Tibial artery (tissue), 4 donors: ENCODE results near the gene VAV2.
"Not testable (repeated sequence)": the region's sequence is repeated elsewhere in the genome, so short reads cannot be mapped to it uniquely, and the experiment has no call there.

ENCODE experiments used
- DNase-seq, 2 donors: peaks; one replicate each; pipeline ENCODE4 v3.0.0-alpha.2; 2019
- H3K27ac ChIP-seq, 2 donors: fragments of 200-600 bp; sonication (generic) in 1 of 2; 1 replicate in 1 of 2; 2 replicates in 1 of 2; pipeline ENCODE4 v1.5.1; 2018 to 2019; ENCODE audit warnings: mild to moderate bottlenecking in 1 of 2
- H3K27me3 ChIP-seq, 2 donors: fragments of 200-600 bp; sonication (generic) in 1 of 2; one replicate each; pipeline versions ENCODE4 v1.5.1 to v1.6.0; 2016 to 2019
- H3K36me3 ChIP-seq, 3 donors: fragments of 200-600 bp; sonication (generic) in 2 of 3; one replicate each; pipeline ENCODE4 v1.5.1; 2016 to 2019; ENCODE audit warnings: mild to moderate bottlenecking in 2 of 3
- H3K4me1 ChIP-seq, 4 donors: fragments of 200-600 bp; sonication (generic) in 2 of 4; 1 replicate in 3 of 4; 2 replicates in 1 of 4; pipeline ENCODE4 v1.5.1; 2016 to 2019
- H3K4me3 ChIP-seq, 2 donors: fragments of 200-600 bp; sonication (generic) in 1 of 2; 1 replicate in 1 of 2; 2 replicates in 1 of 2; pipeline ENCODE4 v1.5.1; 2018 to 2019; ENCODE audit warnings: mild to moderate bottlenecking in 2 of 2
- H3K9me3 ChIP-seq, 3 donors: fragments of 200-600 bp; sonication (generic) in 1 of 3; one replicate each; pipeline ENCODE4 v1.5.1; 2016 to 2019
- intact Hi-C: fragments of 100-400 bp; cut with DNase I; formaldehyde crosslinking; loops from one replicate; pipeline ENCODE4 v1.15.0; 2023; ENCODE audit warnings: low total_unique reads
- TF ChIP-seq, protein P1 (sequence below), 2 experiments: fragments of 200-600 bp in 1 of 2; fragments of 450-650 bp in 1 of 2; IDR thresholded peaks; one replicate each; pipeline ENCODE4 v1.5.1; 2017 to 2019; ENCODE audit warnings: antibody characterized with exemption in 2 of 2, mild to moderate bottlenecking in 1 of 2, moderate library complexity in 1 of 2

Gene VAV2

DNA sequence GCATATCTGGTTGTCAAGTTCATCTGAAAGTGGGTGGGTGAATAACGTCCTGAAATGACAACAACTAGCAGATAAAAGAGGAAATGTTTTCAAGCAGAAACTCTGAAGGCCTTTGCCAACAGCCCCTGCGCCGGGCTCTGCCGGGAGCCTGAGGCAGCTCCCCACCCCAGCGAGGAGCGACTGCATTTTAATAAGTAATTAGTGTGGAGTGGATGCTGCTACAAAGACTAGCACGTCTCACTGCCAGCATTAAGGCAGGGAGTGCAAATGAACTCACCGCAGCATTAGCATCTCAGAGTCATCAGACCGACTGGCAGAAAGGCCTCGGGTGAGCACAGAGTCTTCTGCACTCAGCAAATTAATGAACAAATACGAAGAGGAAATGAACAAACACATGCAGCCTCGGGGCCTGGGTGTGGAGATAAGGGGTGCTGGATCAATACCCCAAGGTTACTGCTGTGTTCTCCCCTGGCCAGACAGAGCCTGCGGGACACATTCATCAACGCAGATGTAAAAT is 63.8 kb downstream of the VAV2 start:
- no peak for DNase-seq
- TF ChIP-seq, protein P1, sequence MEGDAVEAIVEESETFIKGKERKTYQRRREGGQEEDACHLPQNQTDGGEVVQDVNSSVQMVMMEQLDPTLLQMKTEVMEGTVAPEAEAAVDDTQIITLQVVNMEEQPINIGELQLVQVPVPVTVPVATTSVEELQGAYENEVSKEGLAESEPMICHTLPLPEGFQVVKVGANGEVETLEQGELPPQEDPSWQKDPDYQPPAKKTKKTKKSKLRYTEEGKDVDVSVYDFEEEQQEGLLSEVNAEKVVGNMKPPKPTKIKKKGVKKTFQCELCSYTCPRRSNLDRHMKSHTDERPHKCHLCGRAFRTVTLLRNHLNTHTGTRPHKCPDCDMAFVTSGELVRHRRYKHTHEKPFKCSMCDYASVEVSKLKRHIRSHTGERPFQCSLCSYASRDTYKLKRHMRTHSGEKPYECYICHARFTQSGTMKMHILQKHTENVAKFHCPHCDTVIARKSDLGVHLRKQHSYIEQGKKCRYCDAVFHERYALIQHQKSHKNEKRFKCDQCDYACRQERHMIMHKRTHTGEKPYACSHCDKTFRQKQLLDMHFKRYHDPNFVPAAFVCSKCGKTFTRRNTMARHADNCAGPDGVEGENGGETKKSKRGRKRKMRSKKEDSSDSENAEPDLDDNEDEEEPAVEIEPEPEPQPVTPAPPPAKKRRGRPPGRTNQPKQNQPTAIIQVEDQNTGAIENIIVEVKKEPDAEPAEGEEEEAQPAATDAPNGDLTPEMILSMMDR (IDR thresholded peaks at IDR 0.05), result no peak
- H3K36me3 ChIP-seq, result no peaks in the 10 kb centered on the region
- no peak overlapping the region for H3K27ac ChIP-seq
- no peaks in the 10 kb centered on the region for H3K4me1 ChIP-seq
- intact Hi-C loops, result no loop called here
- H3K9me3 ChIP-seq, result no peaks in the 10 kb centered on the region
- no peaks in the 10 kb centered on the region for H3K27me3 ChIP-seq
- no peak overlapping the region for H3K4me3 ChIP-seq

DNA sequence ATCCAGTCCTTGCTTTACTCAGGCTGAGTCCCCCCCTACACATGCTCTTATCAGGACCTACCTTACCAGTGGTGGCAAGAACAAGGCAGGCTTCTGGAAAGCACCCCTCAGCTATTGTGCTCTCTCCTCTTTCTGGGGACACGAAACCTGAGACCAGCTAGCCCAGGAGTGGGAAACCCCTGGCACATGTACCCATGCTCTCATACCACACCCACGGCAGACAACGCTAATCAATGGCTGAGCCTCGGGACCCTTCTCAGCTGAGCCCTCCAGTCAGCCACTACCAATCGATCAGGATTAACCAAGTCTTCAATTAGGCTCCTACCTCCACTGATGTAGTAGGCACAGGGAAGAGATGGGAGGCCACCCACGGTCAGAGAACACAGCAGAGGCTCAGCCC is 65.1 kb downstream of the VAV2 start:
- no peak overlapping the region for H3K27ac ChIP-seq
- no peaks in the 10 kb centered on the region for H3K27me3 ChIP-seq
- TF ChIP-seq, protein P1 (IDR thresholded peaks at IDR 0.05), result no peak
- H3K36me3 ChIP-seq, result no peaks in the 10 kb centered on the region
- DNase-seq, result no peak
- H3K4me1 ChIP-seq, result no peaks in the 10 kb centered on the region
- H3K4me3 ChIP-seq, result no peak overlapping the region
- no peaks in the 10 kb centered on the region for H3K9me3 ChIP-seq
- intact Hi-C loops, result no loop called here

- Histone ChIP-seq H3K27ac (no peak overlapping the region), H3K27me3 (no peaks in the 10 kb centered on the region), H3K9me3 (no peaks in the 10 kb centered on the region), H3K4me3 (no peak overlapping the region), H3K4me1 (no peaks in the 10 kb centered on the region), H3K36me3 (no peaks in the 10 kb centered on the region)
- no peak for DNase-seq
- TF ChIP-seq, protein P1 (IDR thresholded peaks at IDR 0.05), result no peak
- intact Hi-C loops, result no loop called here
These were observed 65.8 kb downstream of the VAV2 start for GRCh38 chr9:133926165-133926856.

DNA sequence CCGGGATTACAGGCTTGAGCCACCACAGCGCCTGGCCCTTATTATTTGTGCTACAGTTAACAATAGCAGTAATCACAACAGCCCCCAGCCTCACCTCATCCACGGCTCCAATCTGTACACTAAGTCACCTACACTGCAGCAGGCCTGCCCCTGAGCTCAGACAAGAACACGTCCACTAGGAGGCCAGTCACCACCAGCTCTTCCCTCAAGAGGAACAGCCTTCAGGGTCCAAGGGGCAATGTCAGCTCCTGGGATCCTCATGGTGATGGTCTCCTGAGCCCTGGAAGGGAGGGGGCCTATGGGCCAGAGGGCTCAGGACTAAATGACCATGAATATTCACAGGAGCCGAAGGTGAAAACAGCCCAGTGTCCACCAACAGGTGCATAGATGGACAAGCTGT is 67.7 kb downstream of the VAV2 start:
- intact Hi-C loops, result loop anchor here (5.0 kb wide), 1 partner anchor 1323 kb away; no protein-coding TSS in a partner anchor

DNA sequence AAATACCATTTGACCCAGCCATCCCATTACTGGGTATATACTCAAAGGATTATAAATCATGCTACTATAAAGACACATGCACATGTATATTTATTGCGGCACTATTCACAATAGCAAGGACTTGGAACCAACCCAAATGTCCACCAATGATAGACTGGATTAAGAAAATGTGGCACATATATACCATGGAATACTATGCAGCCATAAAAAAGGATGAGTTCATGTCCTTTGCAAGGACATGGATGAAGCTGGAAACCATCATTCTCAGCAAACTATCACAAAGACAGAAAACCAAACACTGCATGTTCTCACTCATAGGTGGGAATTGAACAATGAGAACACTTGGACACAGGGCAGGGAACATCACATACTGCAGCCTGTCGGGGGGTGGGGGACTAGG is 68.5 kb downstream of the VAV2 start:
- not testable (repeated sequence) for H3K36me3 ChIP-seq, H3K4me3 ChIP-seq, H3K27me3 ChIP-seq, H3K9me3 ChIP-seq, DNase-seq, H3K27ac ChIP-seq
- intact Hi-C loops, result loop anchor here (5.0 kb wide), 1 partner anchor 1324 kb away; no protein-coding TSS in a partner anchor
- peaks cover 0 to 12% (median 8%) of the 10 kb centered on the region in 4 donors for H3K4me1 ChIP-seq

More for the DNA sequence above, 67.7 kb downstream of the VAV2 start:
- Histone ChIP-seq H3K27me3 (no peaks in the 10 kb centered on the region), H3K4me1 (peaks cover 0 to 9% (median 4%) of the 10 kb centered on the region in 4 donors), H3K27ac (no peak overlapping the region), H3K9me3 (no peaks in the 10 kb centered on the region), H3K4me3 (no peak overlapping the region), H3K36me3 (no peaks in the 10 kb centered on the region)
- TF ChIP-seq, protein P1 (IDR thresholded peaks at IDR 0.05), result no peak
- DNase-seq, result no peak

DNA sequence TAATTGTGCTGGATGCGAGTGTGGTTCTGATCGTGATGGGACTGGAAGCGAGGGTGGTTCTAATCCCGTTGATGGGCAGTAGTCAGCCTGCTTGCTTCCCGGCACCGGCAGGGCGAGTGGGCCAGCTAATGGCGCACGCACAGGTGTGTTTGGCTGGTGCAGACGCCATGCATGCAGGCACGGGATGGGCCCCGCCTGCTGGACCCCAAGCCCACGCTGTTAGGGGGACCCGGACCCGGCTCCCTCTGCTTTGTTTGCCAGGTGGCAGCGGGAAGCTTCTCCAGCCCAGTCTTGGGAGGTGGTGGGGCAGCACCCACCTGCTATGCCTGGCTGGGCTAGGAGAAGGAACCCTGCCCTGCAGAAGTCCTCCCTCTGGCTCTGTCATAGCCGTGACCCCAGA is 70.3 kb downstream of the VAV2 start:
- no peak for DNase-seq
- Histone ChIP-seq H3K9me3 (no peaks in the 10 kb centered on the region), H3K4me3 (no peak overlapping the region), H3K27me3 (no peaks in the 10 kb centered on the region), H3K27ac (no peak overlapping the region), H3K36me3 (no peaks in the 10 kb centered on the region), H3K4me1 (peaks cover 0 to 22% (median 12%) of the 10 kb centered on the region in 4 donors)
- TF ChIP-seq, protein P1 (IDR thresholded peaks at IDR 0.05), result no peak
- intact Hi-C loops, result loop anchor here (5.0 kb wide), 1 partner anchor 1325 kb away; no protein-coding TSS in a partner anchor
